GM13976 (cell line): ENCODE measurements around the gene DCUN1D2.

ENCODE experiments used
- DNase-seq: peaks from one replicate; pipeline ENCODE4 v3.0.0; 2012; ENCODE audit warnings: low spot score
- CTCF ChIP-seq: IDR thresholded peaks from 2 replicates; pipeline ENCODE4 v1.5.1; 2012; ENCODE audit warnings: borderline replicate concordance, mild to moderate bottlenecking; ENCODE audit not compliant: insufficient read depth; ENCODE audit errors: extremely low read depth, missing control alignments, control extremely low read depth
- in situ Hi-C: fragments of 300-500 bp; cut with MboI; formaldehyde crosslinking; loops from one replicate; pipeline ENCODE4 v1.12.0; 2022; ENCODE audit warnings: low sequenced_read_pairs, mixed read lengths, inconsistent platforms; ENCODE audit not compliant: unreplicated experiment

The DCUN1D2 gene

GRCh38 chr13:113432506-113433270 is 57.8 kb downstream of the DCUN1D2 start:
- TF ChIP-seq CTCF = no peak
- in situ Hi-C loops = no loop called here
- DNase-seq = no peak

GRCh38 chr13:113431171-113431570 is 59.3 kb downstream of the DCUN1D2 start:
- no peak for DNase-seq
- TF ChIP-seq CTCF = no peak
- in situ Hi-C loops = no loop called here

GRCh38 chr13:113430378-113431110 is 60.0 kb downstream of the DCUN1D2 start:
- no peak for TF ChIP-seq CTCF

GRCh38 chr13:113429608-113429985 is 60.9 kb downstream of the DCUN1D2 start:
- DNase-seq = no peak

More at GRCh38 chr13:113430378-113431110, 60.0 kb downstream of the DCUN1D2 start:
- DNase-seq = no peak
- in situ Hi-C loops = no loop called here

GRCh38 chr13:113428871-113429607 is 61.5 kb downstream of the DCUN1D2 start:
- no peak for DNase-seq
- no peak for TF ChIP-seq CTCF
- in situ Hi-C loops = no loop called here

More at GRCh38 chr13:113429608-113429985, 60.9 kb downstream of the DCUN1D2 start:
- no peak for TF ChIP-seq CTCF
- in situ Hi-C loops = no loop called here

- no peak for DNase-seq
- TF ChIP-seq CTCF = no peak
- in situ Hi-C loops = no loop called here
These were observed 62.0 kb downstream of the DCUN1D2 start for GRCh38 chr13:113428469-113428865.
